ENCODE measurements around the gene TIFAB.

DNA sequence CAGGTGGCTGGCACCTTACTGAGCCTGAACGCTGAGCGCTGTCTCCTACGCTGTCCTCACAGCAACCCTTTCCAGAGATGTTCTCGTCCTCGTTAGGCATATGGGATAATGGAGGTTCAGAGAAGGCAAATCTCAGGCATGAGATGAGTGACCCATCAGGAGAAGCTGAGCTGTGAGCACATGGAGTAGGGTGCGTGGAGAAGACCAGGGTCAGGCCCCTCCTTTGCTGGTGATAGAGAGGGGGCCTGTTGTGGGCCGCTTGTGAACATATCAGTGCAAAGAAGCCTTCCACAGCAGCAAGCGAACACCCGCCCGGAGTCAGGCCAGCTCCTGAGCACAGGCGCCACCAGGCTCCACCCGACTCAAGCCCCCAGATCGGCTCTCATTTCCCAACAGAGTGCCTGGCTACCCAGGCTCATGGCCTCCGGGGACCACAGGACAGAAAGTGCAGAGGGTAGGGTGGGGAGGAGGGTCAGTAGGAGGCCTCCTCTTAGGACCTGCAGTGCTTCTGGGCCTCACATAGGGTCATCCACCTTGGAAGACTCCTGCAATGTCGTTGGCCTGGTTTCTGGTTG, 15.0 kb upstream of the TIFAB start:
- TF ChIP-seq, protein P1, sequence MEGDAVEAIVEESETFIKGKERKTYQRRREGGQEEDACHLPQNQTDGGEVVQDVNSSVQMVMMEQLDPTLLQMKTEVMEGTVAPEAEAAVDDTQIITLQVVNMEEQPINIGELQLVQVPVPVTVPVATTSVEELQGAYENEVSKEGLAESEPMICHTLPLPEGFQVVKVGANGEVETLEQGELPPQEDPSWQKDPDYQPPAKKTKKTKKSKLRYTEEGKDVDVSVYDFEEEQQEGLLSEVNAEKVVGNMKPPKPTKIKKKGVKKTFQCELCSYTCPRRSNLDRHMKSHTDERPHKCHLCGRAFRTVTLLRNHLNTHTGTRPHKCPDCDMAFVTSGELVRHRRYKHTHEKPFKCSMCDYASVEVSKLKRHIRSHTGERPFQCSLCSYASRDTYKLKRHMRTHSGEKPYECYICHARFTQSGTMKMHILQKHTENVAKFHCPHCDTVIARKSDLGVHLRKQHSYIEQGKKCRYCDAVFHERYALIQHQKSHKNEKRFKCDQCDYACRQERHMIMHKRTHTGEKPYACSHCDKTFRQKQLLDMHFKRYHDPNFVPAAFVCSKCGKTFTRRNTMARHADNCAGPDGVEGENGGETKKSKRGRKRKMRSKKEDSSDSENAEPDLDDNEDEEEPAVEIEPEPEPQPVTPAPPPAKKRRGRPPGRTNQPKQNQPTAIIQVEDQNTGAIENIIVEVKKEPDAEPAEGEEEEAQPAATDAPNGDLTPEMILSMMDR (IDR thresholded peaks at IDR 0.05), result no peak
- no peak for TF ChIP-seq POLR2AphosphoS5 (IDR thresholded peaks at IDR 0.05)

Data from sigmoid colon (tissue), 4 donors.